A549 treated with CORT108297 at 1 μM for 4 hours (cell line): Measurements from ENCODE around the gene MYL10. TPM values are rescaled to one million over a fixed set of nuclear protein-coding genes. Genes with fewer than 3 reads are reported as not detected.

Experiments used
- total RNA-seq: library from RNA; stranded (reverse); fragments of 200-300 nt; extraction: Qiagen RNA extraction; gene quantifications from 5 replicates; pipeline ENCODE4 v1.2.3, GENCODE V29; 2022

MYL10 gene
- total RNA-seq = not detected in 5 replicates

DNA sequence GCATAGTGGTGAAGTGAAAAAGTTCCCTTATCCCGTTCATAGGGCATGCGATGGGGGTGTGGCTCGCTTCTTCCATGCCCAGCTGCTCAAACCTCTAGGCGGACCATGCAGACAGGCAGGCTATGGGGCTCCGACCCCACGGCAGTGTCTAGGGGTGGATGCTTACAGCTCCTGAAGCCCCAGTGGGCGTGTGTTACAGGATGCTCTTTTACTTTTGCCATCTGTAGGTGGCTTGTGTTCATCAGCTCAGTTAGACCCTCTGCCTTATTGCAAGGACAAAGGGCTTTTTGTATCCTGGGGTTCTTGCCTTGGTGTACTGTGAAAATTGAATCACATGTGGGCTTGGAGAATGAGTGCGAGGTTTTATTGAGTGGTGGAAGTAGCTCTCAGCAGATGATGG, at the start of gene MYL10:
Gene MYL10, minus strand, starts transcription at position 126 of the 400 bp plus-strand sequence. CDS start 178 bp downstream, outside the sequence.

Other genes starting within 250 kb of the MYL10 start
- gene CUX1, start 188.3 kb upstream of the MYL10 start, total RNA-seq = 39.5 to 48.9 TPM (median 46.8 TPM) in 5 replicates